ENCODE data around the gene KRTAP13-3. TPM values are rescaled to one million over a fixed set of nuclear protein-coding genes. Genes with fewer than 3 reads are reported as not detected.

Gene KRTAP13-3
- total RNA-seq, 1 donor from 2014 or later = not detected

Other genes starting within 250 kb of the KRTAP13-3 start
- gene CLDN8, start 209.8 kb downstream of the KRTAP13-3 start, total RNA-seq = 1.8 TPM
- gene KRTAP24-1, start 143.0 kb downstream of the KRTAP13-3 start, total RNA-seq = not detected
- not detected for gene KRTAP25-1, start 136.4 kb downstream of the KRTAP13-3 start, total RNA-seq
- not detected for gene KRTAP26-1, start 105.6 kb downstream of the KRTAP13-3 start, total RNA-seq
- not detected for gene KRTAP27-1, start 88.2 kb downstream of the KRTAP13-3 start, total RNA-seq
- not detected for gene KRTAP23-1, start 77.3 kb downstream of the KRTAP13-3 start, total RNA-seq
- gene KRTAP13-2, start 53.7 kb downstream of the KRTAP13-3 start, total RNA-seq = not detected
- gene KRTAP13-1, start 29.9 kb downstream of the KRTAP13-3 start, total RNA-seq = not detected
- gene KRTAP13-4, start 4.3 kb upstream of the KRTAP13-3 start, total RNA-seq = not detected
- not detected for gene KRTAP15-1, start 14.3 kb upstream of the KRTAP13-3 start, total RNA-seq
- gene KRTAP19-1, start 54.4 kb upstream of the KRTAP13-3 start, total RNA-seq = not detected
- gene KRTAP19-2, start 61.5 kb upstream of the KRTAP13-3 start, total RNA-seq = not detected
- not detected for gene KRTAP19-3, start 66.1 kb upstream of the KRTAP13-3 start, total RNA-seq
- not detected for gene KRTAP19-4, start 71.2 kb upstream of the KRTAP13-3 start, total RNA-seq
- gene KRTAP19-5, start 76.2 kb upstream of the KRTAP13-3 start, total RNA-seq = not detected
- gene KRTAP19-6, start 115.9 kb upstream of the KRTAP13-3 start, total RNA-seq = not detected
- not detected for gene KRTAP19-7, start 135.4 kb upstream of the KRTAP13-3 start, total RNA-seq
- not detected for gene KRTAP22-2, start 164.5 kb upstream of the KRTAP13-3 start, total RNA-seq
- not detected for gene KRTAP6-3, start 166.5 kb upstream of the KRTAP13-3 start, total RNA-seq
- not detected for gene KRTAP6-2, start 173.0 kb upstream of the KRTAP13-3 start, total RNA-seq
- gene KRTAP22-1, start 175.2 kb upstream of the KRTAP13-3 start, total RNA-seq = not detected
- gene KRTAP6-1, start 188.0 kb upstream of the KRTAP13-3 start, total RNA-seq = not detected
- not detected for gene KRTAP20-1, start 190.5 kb upstream of the KRTAP13-3 start, total RNA-seq
- not detected for gene KRTAP20-4, start 194.7 kb upstream of the KRTAP13-3 start, total RNA-seq
- not detected for gene KRTAP20-2, start 209.3 kb upstream of the KRTAP13-3 start, total RNA-seq
- not detected for gene KRTAP20-3, start 216.9 kb upstream of the KRTAP13-3 start, total RNA-seq